ENCODE data around the gene MMP25.

MMP25 gene

GRCh38 chr16:3012246-3012645 lies 34.1 kb upstream of the MMP25 start:
- TF ChIP-seq, protein P1, sequence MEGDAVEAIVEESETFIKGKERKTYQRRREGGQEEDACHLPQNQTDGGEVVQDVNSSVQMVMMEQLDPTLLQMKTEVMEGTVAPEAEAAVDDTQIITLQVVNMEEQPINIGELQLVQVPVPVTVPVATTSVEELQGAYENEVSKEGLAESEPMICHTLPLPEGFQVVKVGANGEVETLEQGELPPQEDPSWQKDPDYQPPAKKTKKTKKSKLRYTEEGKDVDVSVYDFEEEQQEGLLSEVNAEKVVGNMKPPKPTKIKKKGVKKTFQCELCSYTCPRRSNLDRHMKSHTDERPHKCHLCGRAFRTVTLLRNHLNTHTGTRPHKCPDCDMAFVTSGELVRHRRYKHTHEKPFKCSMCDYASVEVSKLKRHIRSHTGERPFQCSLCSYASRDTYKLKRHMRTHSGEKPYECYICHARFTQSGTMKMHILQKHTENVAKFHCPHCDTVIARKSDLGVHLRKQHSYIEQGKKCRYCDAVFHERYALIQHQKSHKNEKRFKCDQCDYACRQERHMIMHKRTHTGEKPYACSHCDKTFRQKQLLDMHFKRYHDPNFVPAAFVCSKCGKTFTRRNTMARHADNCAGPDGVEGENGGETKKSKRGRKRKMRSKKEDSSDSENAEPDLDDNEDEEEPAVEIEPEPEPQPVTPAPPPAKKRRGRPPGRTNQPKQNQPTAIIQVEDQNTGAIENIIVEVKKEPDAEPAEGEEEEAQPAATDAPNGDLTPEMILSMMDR (IDR thresholded peaks at IDR 0.05; ENCODE audit: low read depth, low read length), result no peak
- DNase-seq (ENCODE audit: extremely low read depth, low read depth), result no peak

DNA sequence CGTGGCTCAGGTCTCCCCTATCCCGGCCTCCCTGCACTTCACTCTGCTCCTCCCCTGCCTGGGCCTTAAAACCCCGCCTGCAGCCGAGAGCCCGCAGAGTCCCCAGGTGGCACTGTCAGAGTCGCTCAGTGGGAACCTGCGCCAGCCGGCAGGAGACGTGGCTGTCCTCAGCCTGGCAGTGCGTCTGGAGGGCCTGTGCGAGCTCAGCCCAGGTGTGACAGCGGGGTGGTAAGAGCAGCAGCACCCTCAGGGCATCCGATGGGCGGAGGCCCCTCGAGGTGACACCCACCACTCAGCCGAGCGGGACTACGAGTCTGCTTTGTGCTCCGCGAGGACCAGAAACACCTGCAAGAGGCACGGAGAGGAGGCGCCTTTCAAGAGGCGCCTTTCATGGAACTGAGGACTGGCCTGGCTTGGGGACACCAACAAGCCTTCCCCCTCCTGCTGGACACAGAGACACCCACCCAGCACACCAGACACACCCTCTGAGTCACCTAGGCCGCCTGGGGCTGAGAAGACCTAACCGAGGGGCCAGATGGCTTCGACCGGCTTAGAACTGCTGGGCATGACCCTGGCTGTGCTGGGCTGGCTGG lies 33.4 kb upstream of the MMP25 start, which contains the start of gene CLDN9:
TSS of gene CLDN9 (plus strand) at position 96 of the 593 bp plus-strand sequence. CDS start at position 536, 440 bp downstream.
- DNase-seq (ENCODE audit: extremely low read depth, low read depth), result no peak
- TF ChIP-seq, protein P1 (IDR thresholded peaks at IDR 0.05; ENCODE audit: low read depth, low read length), result no peak

DNA sequence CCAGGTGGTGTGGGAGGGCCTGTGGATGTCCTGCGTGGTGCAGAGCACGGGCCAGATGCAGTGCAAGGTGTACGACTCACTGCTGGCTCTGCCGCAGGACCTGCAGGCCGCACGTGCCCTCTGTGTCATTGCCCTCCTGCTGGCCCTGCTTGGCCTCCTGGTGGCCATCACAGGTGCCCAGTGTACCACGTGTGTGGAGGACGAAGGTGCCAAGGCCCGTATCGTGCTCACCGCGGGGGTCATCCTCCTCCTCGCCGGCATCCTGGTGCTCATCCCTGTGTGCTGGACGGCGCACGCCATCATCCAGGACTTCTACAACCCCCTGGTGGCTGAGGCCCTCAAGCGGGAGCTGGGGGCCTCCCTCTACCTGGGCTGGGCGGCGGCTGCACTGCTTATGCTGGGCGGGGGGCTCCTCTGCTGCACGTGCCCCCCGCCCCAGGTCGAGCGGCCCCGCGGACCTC lies 32.8 kb upstream of the MMP25 start:
- no peak for DNase-seq (ENCODE audit: extremely low read depth, low read depth)
- TF ChIP-seq, protein P1 (IDR thresholded peaks at IDR 0.05; ENCODE audit: low read depth, low read length), result no peak

DNA sequence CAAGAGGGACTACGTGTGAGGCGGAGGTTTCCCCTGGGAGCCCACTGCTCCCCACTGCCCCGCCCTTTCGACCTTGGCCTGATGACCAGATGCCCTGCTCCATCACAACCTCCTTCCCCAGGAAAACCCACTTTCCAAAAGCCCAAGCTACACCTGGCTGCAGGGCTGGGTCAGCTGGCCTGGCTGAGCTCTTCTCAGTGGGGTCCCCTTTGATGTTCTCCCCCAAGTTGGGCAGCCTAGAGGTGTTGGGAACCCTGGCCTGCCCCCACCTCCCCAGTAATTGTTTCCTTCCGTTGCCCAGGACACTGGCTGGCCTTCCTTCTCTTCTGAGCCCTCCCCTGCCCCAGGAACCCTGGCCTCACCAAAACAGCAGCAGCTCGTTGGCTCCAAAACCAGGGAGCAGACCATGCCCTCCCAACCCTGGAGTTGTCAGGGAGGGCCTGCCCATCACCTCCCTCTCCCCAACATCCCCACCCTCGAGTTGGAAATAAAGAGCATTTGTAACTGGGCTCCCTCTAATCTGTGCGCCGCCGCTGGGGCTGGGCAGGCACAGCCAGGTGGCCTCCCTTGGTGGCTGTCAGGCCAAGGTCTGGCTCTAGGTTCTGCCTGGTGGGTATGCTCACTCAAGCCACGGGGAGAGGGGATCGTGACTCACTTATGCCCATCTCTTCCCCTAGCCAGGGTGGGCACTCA lies 32.2 kb upstream of the MMP25 start:
- no peak for DNase-seq (ENCODE audit: extremely low read depth, low read depth)
- TF ChIP-seq, protein P1 (IDR thresholded peaks at IDR 0.05; ENCODE audit: low read depth, low read length), result no peak

GRCh38 chr16:3014971-3015370 lies 31.4 kb upstream of the MMP25 start:
- no peak for DNase-seq (ENCODE audit: extremely low read depth, low read depth)
- TF ChIP-seq, protein P1 (IDR thresholded peaks at IDR 0.05; ENCODE audit: low read depth, low read length), result no peak

DNA sequence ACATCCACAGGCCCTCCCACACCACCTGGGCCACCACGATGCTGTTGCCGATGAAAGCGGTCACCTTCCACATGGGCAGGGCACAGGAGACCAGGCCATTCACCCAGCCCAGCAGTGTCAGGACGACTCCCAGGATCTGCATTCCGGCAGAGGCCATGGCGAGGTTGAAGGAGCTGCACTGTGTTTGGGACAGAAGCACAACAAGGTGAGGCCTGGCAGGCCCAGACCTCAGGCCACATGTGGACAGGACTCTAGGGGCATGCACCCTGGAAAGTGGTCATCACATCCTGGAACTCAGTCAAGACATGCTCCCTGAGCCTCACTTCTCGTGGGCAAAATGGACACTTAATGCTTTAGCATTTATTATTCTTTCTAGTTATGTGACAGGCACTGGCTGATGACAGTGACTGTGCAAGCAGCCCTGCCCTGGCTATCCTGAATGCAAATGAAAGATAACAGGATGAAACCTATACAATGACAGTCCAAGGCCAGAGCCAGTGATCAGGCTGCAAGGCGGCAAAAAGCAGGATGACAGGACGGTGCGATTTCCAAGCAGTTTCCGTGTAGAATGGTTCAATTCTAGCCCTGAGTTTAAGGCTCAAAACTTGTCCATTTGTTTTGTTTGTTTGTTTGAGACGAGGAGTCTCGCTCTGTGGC lies 30.4 kb upstream of the MMP25 start:
- DNase-seq (ENCODE audit: extremely low read depth, low read depth), result no peak
- TF ChIP-seq, protein P1 (IDR thresholded peaks at IDR 0.05; ENCODE audit: low read depth, low read length), result no peak

- TF ChIP-seq, protein P1 (IDR thresholded peaks at IDR 0.05; ENCODE audit: low read depth, low read length), result no peak
Observed at GRCh38 chr16:3017344-3017743, 29.0 kb upstream of the MMP25 start.

More at GRCh38 chr16:3017344-3017743, 29.0 kb upstream of the MMP25 start:
- DNase-seq (ENCODE audit: extremely low read depth, low read depth), result no peak
